ENCODE results near the gene WASHC2A.
"Not testable (repeated sequence)": the region's sequence is repeated elsewhere in the genome, so short reads cannot be mapped to it uniquely, and the experiment has no call there.

The WASHC2A gene

GRCh38 chr10:50159856-50160255 lies 92.1 kb downstream of the WASHC2A start:
- peak in 1 of 2 donors; percentile 30 for DNase-seq

DNA sequence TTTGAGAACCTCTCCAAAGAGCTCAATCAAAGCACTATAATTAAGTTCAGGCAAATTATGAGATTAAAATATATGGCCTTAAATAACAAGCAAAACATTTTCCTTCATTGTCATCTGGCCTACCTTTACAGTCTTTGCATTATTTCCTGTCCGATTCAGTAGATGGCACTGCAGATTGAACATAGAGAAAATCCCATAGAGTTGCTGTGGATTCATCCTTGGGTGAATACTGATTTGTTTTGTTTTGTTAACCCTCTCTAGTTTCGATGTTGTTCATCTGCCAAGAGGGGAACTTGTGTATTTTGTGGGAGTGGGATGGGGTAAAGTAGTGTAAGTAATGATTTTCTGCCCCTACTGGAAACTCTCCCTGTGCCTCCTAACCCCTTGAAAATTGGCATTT lies 97.3 kb downstream of the WASHC2A start:
- DNase-seq = not testable (repeated sequence)

GRCh38 chr10:50167833-50168232 lies 100.1 kb downstream of the WASHC2A start:
- DNase-seq = not testable (repeated sequence)

DNA sequence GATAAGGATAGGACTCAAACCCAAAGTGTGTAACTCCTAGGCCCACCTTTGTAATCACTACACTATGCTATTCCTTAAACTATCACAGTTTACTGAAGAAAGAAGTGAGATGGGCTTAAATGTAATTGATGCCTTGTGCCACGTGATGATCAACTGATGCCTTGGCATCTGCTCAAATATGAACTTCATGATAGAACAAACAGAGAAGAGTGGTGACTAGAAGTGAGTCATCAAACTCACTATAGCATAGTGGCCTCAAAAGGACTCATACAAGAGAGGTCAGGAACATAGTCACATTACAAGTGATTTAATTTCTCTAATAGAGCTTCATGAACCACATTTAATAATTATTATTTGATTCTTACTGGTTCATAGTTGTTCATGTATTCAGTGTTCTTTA lies 101.8 kb downstream of the WASHC2A start:
- DNase-seq = not testable (repeated sequence)

- not testable (repeated sequence) for DNase-seq
These were observed 107.2 kb downstream of the WASHC2A start for GRCh38 chr10:50174788-50175525.

All from inflammatory macrophage treated with lipopolysaccharide for 1 hour (primary cell).